Skeletal muscle satellite cell (primary cell): ENCODE data around the gene KRT8.

Experiments used
- H3K27me3 ChIP-seq: 2 replicates; pipeline ENCODE4 v1.7.0; 2013; ENCODE audit warnings: low read length; ENCODE audit not compliant: control insufficient read depth, insufficient read depth
- H3K36me3 ChIP-seq: 2 replicates; pipeline ENCODE4 v1.7.0; 2013; ENCODE audit warnings: mild to moderate bottlenecking, control low read depth, low read length; ENCODE audit not compliant: insufficient read depth
- H3K4me1 ChIP-seq: 2 replicates; pipeline ENCODE4 v1.7.0; 2013; ENCODE audit warnings: low read length; ENCODE audit not compliant: control insufficient read depth, insufficient read depth
- H3K4me2 ChIP-seq: 2 replicates; pipeline ENCODE4 v1.7.0; 2013; ENCODE audit warnings: mild to moderate bottlenecking, low read length
- H3K4me3 ChIP-seq: 2 replicates; pipeline ENCODE4 v1.7.0; 2013; ENCODE audit warnings: low read length
- H3K9ac ChIP-seq: 2 replicates; pipeline ENCODE4 v1.7.0; 2013; ENCODE audit warnings: mild to moderate bottlenecking, low read depth, low read length, moderate library complexity
- H3K9me3 ChIP-seq: replicated peaks from 2 replicates; pipeline ENCODE4 v1.7.0; 2013; ENCODE audit warnings: mild to moderate bottlenecking, control low read depth, low read length

KRT8 gene

DNA sequence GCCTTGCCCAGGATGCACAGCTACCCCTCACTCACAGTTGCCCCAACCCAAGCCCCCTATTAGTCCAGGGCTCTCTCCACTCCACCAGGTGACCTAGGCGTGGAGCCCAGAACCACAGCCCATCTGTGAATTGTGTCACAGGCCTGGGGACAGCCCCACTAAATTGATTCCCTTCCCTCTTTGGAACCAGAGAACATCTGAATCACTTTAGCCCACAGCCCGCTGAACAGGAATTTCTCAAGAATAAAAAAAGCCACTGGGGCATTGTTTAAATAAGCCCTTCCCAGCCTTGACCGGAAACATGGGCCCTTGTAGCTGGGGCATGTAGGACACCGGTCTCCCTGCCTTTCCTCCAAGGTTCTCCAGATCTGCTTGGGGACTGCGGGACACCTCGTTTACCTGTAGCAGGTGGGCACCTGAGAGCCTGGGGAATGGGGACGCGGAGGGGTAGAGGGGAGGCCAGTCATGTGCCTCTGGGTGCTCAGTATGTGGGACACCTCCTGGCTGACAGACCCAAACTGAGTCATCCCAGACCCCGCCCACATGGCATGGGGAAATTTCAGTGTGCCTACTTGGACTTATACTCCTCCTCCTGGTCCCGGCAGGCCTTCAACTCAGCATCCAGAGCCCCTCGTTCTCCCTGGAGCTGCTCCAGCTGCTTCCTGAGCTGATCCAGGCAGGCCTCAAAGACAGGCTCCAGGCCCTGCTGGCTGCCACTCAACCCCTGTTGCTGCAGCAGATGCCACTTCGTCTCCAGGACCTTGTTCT is 57.4 kb downstream of the KRT8 start:
- H3K36me3 ChIP-seq = no peaks in the 10 kb centered on the region
- H3K4me1 ChIP-seq = no peaks in the 10 kb centered on the region
- no peak overlapping the region for H3K4me3 ChIP-seq
- H3K9me3 ChIP-seq = no peaks in the 10 kb centered on the region
- H3K9ac ChIP-seq = no peak overlapping the region
- H3K4me2 ChIP-seq = no peak overlapping the region
- peaks cover 50% of the 10 kb centered on the region for H3K27me3 ChIP-seq
